HTERT RPE-1 (cell line): ENCODE measurements around the gene HBD.

ENCODE experiments used
- in situ Hi-C: fragments of 300-500 bp; cut with MboI; formaldehyde crosslinking; loops from 4 replicates; pipeline ENCODE4 v1.14.3; 2020; ENCODE audit warnings: low sequenced_read_pairs

HBD gene

DNA sequence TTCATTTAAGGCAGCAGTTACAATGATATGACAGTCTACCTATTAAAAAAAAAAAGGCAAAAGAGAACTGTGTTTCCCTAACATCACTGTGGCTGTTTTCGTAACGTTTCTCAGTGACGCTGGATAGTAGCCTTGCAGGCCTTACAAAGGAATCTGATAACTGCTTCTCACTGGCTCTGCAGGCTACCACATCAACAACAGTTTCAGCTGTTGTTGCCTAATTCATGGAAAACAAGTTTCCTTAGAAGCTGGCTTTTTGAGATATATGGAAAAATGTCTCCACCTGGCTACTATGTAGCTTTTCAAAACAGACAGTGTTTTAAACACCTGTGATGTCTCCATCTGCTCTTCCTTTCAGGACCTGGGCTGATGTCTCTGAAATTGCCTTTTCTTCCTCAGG is 37.6 kb downstream of the HBD start:
- in situ Hi-C loops: no loop called here

DNA sequence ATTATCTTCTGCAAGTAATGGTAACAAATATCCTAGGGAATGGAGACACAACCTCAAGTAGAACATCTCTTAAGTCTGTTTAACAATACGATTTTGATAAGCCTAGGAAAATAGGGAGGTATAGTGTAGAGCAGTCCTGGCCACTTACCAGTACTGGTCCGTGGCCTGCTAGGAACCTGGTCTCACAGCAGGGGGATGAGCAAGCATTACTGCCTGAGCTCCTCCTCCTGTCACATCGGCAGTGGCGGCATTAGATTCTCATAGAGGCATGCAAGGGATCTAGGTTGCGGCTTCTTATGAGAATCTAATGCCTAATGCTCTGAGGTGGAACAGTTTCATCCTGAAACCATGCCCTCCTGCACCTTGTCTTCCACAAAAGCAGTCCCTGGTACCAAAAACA is 38.2 kb downstream of the HBD start:
- in situ Hi-C loops: no loop called here

- in situ Hi-C loops: no loop called here
Measured at GRCh38 chr11:5192738-5193137, 41.5 kb downstream of the HBD start.

- in situ Hi-C loops: no loop called here
Measured at GRCh38 chr11:5188201-5188600, 46.1 kb downstream of the HBD start.
